GM19043 (cell line): ENCODE measurements around the gene ZNF488.

ENCODE experiments used
- ATAC-seq: cut with Tn5 transposase; IDR thresholded peaks from one replicate; pipeline ENCODE4 v1.9.1; 2021; ENCODE audit warnings: low read depth; ENCODE audit not compliant: unreplicated experiment

The ZNF488 gene

GRCh38 chr10:47351899-47352815 lies 31.9 kb downstream of the ZNF488 start:
- ATAC-seq, result no peak

DNA sequence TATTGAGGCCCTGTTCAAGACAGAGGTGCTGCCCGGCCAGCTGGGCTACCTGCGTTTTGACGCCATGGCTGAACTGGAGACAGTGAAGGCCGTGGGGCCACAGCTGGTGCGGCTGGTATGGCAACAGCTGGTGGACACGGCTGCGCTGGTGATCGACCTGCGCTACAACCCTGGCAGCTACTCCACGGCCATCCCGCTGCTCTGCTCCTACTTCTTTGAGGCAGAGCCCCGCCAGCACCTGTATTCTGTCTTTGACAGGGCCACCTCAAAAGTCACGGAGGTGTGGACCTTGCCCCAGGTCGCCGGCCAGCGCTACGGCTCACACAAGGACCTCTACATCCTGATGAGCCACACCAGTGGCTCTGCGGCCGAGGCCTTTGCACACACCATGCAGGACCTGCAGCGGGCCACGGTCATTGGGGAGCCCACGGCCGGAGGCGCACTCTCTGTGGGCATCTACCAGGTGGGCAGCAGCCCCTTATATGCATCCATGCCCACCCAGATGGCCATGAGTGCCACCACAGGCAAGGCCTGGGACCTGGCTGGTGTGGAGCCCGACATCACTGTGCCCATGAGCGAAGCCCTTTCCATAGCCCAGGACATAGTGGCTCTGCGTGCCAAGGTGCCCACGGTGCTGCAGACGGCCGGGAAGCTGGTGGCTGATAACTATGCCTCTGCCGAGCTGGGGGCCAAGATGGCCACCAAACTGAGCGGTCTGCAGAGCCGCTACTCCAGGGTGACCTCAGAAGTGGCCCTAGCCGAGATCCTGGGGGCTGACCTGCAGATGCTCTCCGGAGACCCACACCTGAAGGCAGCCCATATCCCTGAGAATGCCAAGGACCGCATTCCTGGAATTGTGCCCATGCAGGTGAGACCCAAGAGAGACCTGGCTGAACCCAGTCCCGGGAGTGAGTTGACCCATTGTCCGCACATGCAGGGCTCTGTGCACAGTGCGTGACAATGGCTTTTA lies 33.1 kb downstream of the ZNF488 start:
- ATAC-seq, result no peak

- no peak for ATAC-seq
Observed at GRCh38 chr10:47349941-47350371, 34.1 kb downstream of the ZNF488 start.

DNA sequence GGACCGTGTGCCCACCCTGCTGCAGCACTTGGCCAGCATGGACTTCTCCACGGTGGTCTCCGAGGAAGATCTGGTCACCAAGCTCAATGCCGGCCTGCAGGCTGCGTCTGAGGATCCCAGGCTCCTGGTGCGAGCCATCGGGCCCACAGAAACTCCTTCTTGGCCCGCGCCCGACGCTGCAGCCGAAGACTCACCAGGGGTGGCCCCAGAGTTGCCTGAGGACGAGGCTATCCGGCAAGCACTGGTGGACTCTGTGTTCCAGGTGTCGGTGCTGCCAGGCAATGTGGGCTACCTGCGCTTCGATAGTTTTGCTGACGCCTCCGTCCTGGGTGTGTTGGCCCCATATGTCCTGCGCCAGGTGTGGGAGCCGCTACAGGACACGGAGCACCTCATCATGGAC lies 34.6 kb downstream of the ZNF488 start:
- ATAC-seq, result no peak

- no peak for ATAC-seq
Observed at GRCh38 chr10:47348661-47349470, 35.2 kb downstream of the ZNF488 start.

DNA sequence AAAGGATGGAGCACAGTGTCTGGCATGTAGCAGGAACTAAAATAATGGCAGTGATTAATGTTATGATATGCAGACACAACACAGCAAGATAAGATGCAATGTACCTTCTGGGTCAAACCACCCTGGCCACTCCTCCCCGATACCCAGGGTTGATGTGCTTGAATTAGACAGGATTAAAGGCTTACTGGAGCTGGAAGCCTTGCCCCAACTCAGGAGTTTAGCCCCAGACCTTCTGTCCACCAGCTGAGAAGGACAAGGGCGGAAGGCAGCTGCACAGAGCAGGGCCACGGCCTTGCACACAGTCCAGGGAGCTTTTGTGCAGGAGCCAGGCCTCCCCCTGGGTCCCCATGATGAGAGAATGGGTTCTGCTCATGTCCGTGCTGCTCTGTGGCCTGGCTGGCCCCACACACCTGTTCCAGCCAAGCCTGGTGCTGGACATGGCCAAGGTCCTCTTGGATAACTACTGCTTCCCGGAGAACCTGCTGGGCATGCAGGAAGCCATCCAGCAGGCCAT lies 35.9 kb downstream of the ZNF488 start, which contains the start of gene RBP3:
RBP3 (plus strand) TSS at position 226 of the 514 bp plus-strand sequence; CDS start at position 348, 122 bp downstream.
- ATAC-seq, result no peak

GRCh38 chr10:47347303-47347675 lies 36.8 kb downstream of the ZNF488 start:
- no peak for ATAC-seq

DNA sequence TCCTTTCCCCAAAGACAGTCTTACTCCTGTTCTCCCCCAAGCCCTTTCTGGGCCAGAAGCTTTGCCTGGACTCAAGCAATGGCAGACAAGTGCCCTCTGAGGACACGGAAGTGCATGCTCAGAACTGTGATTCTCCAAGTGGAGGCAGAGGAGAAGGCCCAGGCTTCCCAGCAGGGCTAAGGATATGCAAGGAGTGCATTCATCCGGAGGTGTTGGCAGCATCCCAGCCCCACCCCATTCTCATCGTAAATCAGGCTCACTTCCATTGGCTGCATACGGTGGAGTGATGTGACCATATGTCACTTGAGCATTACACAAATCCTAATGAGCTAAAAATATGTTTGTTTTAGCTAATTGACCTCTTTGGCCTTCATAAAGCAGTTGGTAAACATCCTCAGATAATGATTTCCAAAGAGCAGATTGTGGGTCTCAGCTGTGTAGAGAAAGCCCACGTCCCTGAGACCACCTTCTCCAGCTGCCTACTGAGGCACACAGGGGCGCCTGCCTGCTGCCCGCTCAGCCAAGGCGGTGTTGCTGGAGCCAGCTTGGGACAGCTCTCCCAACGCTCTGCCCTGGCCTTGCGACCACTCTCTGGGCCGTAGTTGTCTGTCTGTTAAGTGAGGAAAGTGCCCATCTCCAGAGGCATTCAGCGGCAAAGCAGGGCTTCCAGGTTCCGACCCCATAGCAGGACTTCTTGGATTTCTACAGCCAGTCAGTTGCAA lies 37.4 kb downstream of the ZNF488 start:
- no peak for ATAC-seq

DNA sequence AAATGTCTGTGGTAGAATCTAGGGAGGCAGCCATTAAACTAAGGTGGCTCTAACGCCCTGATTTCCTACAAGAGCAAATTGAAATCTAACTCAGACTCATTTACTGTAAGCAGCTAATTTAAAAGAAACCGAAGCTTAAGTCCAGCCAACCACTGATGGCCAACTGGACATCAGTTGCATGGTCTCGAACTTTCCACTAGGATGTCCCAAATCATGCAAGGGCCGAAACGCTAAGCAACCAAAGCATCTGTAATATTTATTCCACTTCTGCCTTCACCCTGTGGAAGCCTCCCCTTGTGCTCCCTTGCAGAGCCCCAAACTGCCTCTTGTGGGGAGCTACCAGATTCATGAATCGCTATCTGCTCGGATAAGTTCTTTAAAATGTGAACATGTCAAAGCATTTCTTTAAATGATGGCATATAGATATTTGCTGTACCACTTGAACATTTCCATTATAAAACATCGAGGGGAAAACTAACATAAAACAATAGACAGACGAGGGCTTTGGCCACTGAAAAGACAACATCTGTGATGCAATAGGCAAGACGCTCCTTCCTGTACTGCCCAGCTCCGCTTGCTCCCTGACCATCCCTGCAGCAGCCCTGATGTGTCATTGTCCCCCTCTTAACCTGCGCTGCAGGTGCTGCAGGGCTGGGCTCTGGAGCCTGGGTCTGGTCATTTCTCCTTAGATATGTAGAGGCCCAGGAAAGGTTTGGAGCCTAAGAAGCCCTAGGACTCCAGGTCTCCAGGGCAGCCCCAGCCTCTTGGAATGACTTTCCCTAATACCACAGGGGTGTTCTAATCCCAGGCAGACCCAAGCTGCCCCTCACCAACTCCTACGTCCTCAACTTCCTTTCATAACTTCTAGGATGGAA lies 38.9 kb downstream of the ZNF488 start:
- no peak for ATAC-seq

DNA sequence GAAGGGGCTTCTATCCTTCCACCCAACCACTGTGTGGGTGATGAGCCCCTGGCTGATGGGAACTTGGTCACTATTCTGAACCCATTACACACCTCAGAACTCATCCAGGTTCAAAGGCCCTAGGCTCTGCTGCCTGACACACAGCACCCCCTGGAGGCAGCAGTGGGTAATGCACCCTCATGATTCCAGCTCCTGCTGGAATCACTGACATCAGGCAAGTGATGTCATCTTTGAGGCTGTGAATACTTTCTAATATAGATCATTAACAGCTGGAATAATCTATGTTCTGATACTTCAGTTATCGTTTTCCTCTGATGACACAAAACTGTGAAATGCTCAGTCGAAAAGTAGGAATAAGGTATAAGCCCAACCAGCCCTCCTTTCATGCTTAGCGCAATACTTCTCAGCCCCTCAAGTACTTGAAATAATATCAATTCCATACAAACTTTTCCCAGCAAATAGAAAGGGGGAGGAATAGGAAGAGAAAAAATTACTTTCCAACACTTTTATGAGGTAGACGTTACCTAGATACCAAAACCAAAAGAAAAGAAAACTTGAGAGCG lies 43.4 kb downstream of the ZNF488 start:
- ATAC-seq, result no peak

- no peak for ATAC-seq
Observed at GRCh38 chr10:47339759-47340607, 44.1 kb downstream of the ZNF488 start.

DNA sequence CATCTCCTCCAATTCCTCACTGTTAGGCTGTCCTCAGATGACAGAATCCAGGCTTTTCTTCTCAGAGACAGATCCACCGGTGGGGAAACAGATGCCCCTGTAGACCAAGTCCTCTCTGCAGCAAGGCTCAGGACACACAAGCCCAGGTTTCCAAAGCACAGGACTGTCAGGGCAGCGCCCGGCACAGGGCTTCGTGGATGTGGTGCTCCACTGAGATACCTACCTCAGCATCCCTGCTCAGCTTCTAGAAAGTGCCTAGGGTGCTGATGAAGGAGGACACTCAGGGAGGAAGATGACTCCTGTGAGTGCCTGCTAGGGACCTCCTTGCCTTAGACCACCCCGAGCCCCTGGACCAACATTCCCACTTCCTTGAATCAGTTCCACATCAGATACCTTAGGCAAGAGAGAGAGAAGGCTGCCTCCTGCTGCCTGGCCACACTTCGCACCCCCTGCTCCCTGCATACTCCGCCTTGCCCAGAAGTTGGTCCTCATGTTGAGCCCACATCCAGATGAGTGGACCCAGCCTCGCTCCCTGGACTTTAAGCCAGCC lies 44.8 kb downstream of the ZNF488 start:
- ATAC-seq, result no peak

- no peak for ATAC-seq
Observed at GRCh38 chr10:47337310-47337709, 46.8 kb downstream of the ZNF488 start.

DNA sequence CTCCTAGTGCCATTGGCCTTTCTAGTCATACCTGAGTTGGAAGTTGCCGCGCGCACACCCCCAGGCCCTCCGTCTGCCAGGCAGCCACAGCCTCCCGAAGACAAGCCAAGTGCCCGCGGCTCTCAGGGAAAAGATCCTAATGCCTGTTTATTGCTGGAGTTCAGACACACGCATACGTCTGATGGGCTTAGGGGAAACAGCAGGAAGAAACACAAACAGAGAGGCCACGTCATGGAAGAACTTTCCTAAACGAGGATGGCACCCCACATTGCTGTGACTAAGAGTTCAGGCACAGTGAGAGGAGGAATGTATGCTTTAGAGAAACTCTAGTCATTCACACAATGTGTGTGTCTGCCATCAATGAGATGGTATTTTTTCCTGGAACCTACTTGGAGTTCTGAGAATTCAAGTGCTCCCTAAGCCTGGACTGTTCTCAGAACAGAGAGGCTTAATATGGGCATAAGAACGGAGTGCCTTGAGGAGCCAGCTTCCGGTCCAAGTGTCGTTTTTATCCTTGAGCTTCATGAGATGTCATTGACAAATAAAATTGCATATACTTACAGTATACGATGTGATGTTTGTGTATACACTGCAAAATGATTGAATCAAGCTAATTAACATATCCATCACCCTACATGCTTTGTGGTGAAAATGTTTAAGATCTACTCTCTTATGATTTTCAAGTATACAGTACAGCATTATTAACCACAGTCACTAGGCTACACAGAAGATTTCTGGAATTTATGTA lies 47.5 kb downstream of the ZNF488 start:
- no peak for ATAC-seq

DNA sequence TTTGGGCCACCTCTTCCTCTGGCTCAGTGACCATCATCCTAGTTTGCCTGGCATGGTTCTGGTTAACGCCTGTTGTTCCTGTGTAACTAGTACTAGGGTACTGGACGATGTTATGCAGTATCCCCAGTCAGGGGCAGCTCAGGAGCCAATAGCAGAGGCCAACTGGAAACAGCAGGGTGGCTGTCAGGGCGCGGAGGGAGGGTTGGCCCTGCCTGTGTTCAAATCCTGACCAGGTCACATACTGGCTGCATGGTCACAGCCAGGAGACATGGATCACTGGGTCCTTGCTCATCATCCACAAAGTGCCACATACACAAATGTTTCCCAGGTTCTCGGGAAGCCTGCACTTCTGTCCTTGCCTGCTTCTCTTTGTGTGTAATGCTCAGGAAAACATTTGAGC lies 48.2 kb downstream of the ZNF488 start:
- ATAC-seq, result no peak
